Activated naive CD8-positive, alpha-beta T cell treated with anti-CD3 and anti-CD28 coated beads, Interleukin-2, amount 50 U/mL, for 16 hours (primary cell): ENCODE results near the gene FOXP1.
A peak's percentile ranks its signal among the peaks of the same experiment; 100 is the strongest.

ENCODE experiments used
- DNase-seq: peaks from one replicate; pipeline ENCODE4 v3.0.0-alpha.2; 2020; ENCODE audit warnings: low read depth, low spot score

The FOXP1 gene

GRCh38 chr3:71241246-71241901 lies 342.2 kb downstream of the FOXP1 start:
- DNase-seq = no peak

GRCh38 chr3:71240034-71240433 lies 343.5 kb downstream of the FOXP1 start:
- DNase-seq = no peak

- no peak for DNase-seq
Measured at GRCh38 chr3:71238355-71238757, 345.2 kb downstream of the FOXP1 start.

- DNase-seq = no peak
Measured at GRCh38 chr3:71237672-71238071, 345.9 kb downstream of the FOXP1 start.

- DNase-seq = no peak
Measured at GRCh38 chr3:71235846-71236245, 347.7 kb downstream of the FOXP1 start.

- DNase-seq = no peak
Measured at GRCh38 chr3:71232895-71233294, 350.6 kb downstream of the FOXP1 start.

- DNase-seq = no peak
Measured at GRCh38 chr3:71232175-71232679, 351.3 kb downstream of the FOXP1 start.

- no peak for DNase-seq
Measured at GRCh38 chr3:71231680-71232079, 351.8 kb downstream of the FOXP1 start.

GRCh38 chr3:71229905-71230657 lies 353.4 kb downstream of the FOXP1 start:
- no peak for DNase-seq

GRCh38 chr3:71228156-71228866 lies 355.2 kb downstream of the FOXP1 start:
- no peak for DNase-seq

GRCh38 chr3:71227270-71227661 lies 356.3 kb downstream of the FOXP1 start:
- no peak for DNase-seq

- peak; percentile 83 for DNase-seq
Measured at GRCh38 chr3:71226565-71227269, 356.8 kb downstream of the FOXP1 start.

GRCh38 chr3:71225951-71226564 lies 357.5 kb downstream of the FOXP1 start:
- DNase-seq = no peak

- DNase-seq = no peak
Measured at GRCh38 chr3:71225002-71225684, 358.4 kb downstream of the FOXP1 start.

GRCh38 chr3:71219744-71220638 lies 363.5 kb downstream of the FOXP1 start:
- DNase-seq = peak; percentile 46

- no peak for DNase-seq
Measured at GRCh38 chr3:71218508-71218907, 365.0 kb downstream of the FOXP1 start.

GRCh38 chr3:71217640-71218222 lies 365.8 kb downstream of the FOXP1 start:
- no peak for DNase-seq

GRCh38 chr3:71215351-71215750 lies 368.2 kb downstream of the FOXP1 start:
- DNase-seq = no peak

GRCh38 chr3:71214797-71215196 lies 368.7 kb downstream of the FOXP1 start:
- DNase-seq = no peak
